HG03196 (cell line): ENCODE data around the gene IMPA2.
"Not testable (repeated sequence)": the region's sequence is repeated elsewhere in the genome, so short reads cannot be mapped to it uniquely, and the experiment has no call there.

ENCODE experiments used
- ATAC-seq: cut with Tn5 transposase; IDR thresholded peaks from one replicate; pipeline ENCODE4 v1.9.1; 2021; ENCODE audit not compliant: unreplicated experiment

Gene IMPA2

DNA sequence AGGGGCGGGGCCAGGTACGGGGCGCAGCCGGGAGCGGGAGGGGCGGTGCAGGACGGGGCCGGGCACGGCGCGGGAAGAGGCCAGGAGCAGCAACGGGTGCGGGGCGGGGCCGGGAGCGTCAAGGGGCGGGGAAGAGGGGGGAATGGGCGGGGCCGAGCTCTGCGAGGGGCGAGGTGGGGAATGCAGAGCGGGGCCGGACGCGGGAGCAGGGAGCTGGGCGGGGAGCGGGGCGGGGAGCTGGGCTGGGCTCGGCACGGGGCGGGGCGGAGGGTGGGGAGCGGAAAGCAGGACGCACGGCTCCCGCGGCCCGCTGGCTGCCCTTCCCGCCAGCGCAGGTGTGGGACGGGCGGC is at the start of gene IMPA2:
Gene IMPA2 (plus strand): TSS at position 316 of the 351 bp plus-strand sequence. CDS start 163 bp downstream, outside the sequence.
- peak; percentile 41 for ATAC-seq

DNA sequence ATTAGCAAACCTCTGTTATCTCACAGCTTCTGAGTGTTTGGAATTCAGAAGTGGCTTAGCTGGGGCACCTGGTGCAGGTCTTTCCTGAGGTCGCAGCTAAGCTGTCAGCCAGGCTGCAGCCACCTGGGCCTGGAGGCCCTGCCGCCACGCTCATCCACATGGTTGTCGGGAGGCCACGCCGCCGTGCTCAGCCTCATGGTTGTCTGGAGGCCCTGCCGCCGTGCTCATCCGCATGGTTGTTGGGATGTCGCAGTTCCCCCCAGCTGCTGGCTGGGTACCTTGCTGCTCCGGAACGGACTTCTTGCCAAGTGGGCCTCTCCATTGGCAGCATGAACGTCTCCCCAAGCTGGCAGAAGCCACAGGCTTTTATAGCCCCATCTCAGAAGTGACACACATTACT is 48.9 kb upstream of the IMPA2 start:
- ATAC-seq, result no peak

DNA sequence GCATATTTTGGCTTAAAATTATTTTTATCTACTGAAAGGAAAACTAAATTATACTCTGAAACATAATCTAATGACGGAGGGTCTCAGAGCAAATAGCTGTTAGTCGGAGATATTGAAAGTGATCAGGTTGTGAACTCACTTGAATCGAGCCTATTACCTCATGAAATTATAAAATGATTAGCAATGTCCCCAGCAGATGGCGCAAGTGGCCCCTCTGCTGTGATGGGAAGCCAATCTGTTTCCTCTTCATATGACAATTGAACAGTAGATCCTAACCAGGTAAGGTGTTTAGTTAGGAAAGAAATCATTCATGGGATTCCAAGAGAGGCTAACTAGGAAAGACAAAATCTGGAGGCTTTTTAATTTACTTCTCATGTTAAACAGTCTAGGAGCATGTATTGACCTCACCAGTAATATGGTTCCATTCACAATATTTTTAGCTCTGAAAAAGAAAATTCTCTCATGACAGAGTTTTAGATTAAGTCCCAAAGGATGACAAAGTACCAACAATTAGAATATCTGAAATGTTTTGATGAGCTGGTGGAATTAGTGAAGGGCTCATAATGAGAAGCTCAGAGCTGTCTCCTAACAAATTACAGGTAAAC is 43.3 kb upstream of the IMPA2 start:
- no peak for ATAC-seq

GRCh38 chr18:11940956-11941355 is 40.4 kb upstream of the IMPA2 start:
- ATAC-seq, result no peak

DNA sequence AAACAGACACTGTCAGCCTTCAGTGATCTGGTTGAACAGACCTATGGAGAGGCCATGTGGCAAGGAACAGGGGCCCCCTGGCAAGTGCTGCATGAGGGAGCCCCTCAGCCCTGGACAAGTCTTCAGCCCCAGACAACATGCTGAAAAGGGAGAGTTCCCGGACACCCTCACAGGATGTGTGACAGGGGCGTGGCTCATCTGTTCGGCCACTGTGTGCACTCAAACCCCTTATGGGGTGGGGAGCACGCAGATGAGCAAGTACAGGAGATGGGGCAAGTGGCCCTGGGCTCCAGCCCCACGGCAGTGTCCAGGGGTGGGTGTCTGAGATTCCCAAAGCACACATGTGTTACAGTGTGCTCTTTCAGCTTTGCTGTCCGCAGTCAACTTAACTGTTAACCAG is 37.8 kb upstream of the IMPA2 start:
- ATAC-seq, result no peak

DNA sequence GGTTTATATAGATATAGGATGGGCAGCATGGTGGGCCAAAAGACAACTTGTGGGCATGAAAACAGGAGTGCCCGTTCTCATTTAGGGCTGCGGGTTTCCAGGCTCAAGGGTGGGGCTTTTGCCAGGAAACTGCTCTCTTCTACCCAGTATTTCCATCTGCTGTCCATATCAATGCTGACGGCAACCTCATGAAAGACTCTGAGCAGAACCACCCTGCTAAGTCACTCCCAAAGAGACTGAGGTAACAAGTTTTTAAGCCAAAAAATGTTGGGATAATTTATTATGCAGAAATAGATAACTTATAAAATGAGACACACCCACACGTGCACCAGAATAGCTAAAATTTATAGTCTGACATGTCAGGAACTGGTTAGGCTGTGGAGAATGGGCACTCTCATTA is 37.1 kb upstream of the IMPA2 start:
- no peak for ATAC-seq

DNA sequence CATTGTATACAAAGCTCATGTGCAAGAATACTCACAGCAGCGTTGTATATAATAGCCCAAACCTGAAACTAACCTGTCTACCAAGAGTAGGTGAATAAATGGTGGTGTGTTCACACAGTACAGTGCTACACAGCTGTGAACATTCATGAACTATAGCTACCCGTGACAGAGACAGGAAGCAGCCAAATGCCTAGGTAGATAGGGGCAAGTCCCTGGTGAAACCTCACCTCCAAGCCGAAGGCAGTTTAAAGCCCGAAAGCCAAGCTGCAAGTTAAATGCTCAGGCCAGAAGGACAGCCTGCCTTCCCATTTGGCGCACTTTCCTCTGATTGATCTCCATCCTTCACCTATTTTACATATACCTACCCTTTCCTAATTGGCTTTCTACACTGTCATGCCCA is 36.5 kb upstream of the IMPA2 start:
- no peak for ATAC-seq

- ATAC-seq, result not testable (repeated sequence)
Observed at GRCh38 chr18:11945834-11946659, 35.3 kb upstream of the IMPA2 start.

DNA sequence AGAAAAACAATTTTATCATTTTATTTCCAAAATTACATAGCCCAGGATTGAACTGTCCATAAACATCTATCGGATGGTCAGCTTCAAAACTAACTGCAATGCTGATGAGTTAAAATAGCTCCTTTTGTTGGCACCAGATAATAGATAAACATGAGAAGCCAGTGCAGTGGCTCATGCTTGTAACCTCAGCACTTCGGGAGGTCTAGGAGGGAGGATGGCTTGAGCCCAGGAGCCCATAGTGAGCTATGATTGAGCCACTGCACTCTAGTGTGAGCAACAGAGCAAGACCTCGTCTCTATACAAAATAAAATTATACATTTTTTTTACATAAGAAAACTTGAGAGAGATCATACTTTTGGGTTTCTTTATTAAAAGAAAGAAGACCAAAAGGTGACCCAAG is 34.6 kb upstream of the IMPA2 start:
- no peak for ATAC-seq

DNA sequence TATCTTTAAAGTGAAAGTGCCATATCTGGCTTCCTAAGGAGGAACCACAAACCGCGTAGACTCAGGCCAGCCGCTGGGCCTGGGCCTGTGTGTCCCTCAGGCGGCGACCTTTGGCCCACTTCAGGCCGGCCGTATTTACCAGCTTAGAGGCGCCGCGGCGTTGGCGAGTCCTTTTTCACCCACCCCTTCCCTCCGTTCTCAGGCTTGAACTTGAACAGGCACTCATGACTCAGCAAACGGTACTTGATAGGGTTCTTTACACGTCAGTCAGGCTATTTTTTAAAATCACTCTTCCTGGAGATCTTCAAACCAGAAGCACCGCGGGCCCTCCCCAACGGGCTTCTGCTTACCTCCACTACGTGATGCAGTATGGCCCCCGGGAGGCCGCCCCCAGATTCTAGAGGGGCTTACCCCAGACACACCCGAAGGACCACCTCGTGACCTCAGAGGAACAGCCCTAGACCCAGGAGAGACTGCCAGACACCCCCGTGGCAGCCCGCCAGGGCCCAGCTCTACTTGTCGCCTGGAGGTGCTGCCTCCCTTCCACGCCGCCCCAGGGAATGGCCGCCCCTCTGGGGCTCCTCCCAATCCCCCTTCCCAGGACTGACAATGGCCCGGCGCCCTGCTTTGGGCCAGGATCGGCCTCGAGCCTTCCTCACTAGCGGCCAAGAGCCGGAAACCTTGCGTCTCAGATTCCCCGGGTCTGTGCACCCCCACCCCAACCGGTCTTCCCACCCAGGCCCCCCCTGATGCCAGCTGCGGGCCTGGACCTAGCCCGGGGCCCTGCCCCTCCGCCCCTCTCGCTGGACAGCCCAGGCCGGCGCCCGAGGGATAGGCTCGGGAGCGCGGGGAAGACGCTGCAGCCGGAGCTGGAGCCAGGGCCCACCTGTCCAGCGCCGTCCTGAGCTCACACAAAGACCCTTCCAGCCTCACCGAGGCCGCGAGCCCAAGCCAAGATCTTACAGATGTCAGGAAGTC is 33.8 kb upstream of the IMPA2 start:
- peak; percentile 70 for ATAC-seq

GRCh38 chr18:11948852-11949523 is 32.3 kb upstream of the IMPA2 start:
- ATAC-seq, result no peak

GRCh38 chr18:11950824-11951223 is 30.5 kb upstream of the IMPA2 start:
- ATAC-seq, result no peak

DNA sequence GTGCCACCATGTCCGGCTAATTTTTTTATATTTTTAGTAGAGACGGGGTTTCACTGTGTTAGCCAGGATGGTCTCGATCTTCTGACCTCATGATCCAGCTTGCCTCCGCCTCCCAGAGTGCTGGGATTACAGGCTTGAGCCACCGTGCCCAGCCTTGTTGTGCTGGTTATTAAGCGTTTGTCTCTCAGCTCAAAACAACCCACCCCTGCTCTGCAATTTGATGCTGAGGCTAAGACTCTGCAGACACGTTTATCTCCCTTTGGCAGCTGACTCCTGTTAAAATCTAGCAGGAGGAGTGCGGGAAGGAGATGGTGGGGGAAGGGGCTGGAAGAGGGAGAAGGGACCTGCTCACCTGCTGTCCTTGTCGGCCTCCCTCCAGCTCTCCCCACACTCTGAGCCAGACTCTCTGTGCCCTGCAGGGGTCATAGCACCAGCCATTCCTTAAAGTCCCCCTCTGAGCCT is 29.9 kb upstream of the IMPA2 start:
- ATAC-seq, result no peak

GRCh38 chr18:11953113-11953512 is 28.2 kb upstream of the IMPA2 start:
- ATAC-seq, result no peak

- no peak for ATAC-seq
Observed at GRCh38 chr18:11955239-11956029, 25.9 kb upstream of the IMPA2 start.

- no peak for ATAC-seq
Observed at GRCh38 chr18:11956371-11957308, 24.7 kb upstream of the IMPA2 start.

- no peak for ATAC-seq
Observed at GRCh38 chr18:11957636-11958035, 23.7 kb upstream of the IMPA2 start.

DNA sequence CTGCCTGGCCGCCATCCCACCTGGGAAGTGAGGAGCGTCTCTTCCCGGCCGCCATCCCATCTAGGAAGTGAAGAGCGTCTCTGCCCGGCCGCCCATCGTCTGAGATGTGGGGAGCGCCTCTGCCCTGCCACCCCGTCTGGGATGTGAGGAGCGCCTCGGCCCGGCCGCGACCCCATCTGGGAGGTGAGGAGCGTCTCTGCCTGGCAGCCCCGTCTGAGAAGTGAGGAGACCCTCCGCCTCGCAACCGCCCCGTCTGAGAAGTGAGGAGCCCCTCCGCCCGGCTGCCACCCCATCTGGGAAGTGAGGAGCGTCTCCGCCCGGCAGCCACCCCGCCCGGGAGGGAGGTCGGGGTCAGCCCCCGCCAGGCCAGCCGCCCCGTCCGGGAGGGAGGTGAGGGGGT is 21.7 kb upstream of the IMPA2 start:
- ATAC-seq, result not testable (repeated sequence)
